SH-SY5Y (cell line): Measurements from ENCODE around the gene ANKRD55.

ENCODE experiments used
- GATA2 ChIP-seq: IDR thresholded peaks from 2 replicates; pipeline ENCODE4 v1.6.1; 2011; ENCODE audit warnings: mild to moderate bottlenecking, low read depth, low read length
- GATA3 ChIP-seq: IDR thresholded peaks from 2 replicates; pipeline ENCODE4 v1.6.1; 2011; ENCODE audit warnings: low read depth, mild to moderate bottlenecking, low read length, moderate library complexity

DNA sequence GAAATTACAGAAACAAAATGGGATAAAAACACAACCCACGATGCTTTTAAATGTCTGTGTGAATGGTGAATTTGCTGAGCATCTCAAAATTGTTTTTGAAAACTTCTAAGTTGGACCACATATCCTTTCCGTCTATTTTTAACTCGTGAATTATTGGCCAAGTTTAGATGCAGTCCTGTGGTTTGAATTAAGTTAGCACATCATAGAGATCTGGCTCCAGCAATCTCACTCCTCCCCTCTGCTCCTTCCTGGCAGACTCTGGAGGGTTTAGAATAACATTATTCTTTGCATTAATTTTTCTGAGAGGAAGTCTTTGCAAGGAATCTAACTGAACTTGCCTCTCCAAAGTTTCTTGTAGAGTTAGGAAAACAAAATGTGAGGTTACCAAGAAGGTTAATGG, 14.5 kb upstream of the ANKRD55 start:
- TF ChIP-seq GATA2 (no peak), GATA3 (no peak)
